Measurements from ENCODE around the gene GRM3.
A peak's percentile ranks its signal among the peaks of the same experiment; 100 is the strongest.

GRM3 gene

GRCh38 chr7:86692755-86693154, 49.0 kb downstream of the GRM3 start:
- no peak for FAIRE-seq
- DNase-seq (ENCODE audit: low spot score), result no peak

- FAIRE-seq, result no peak
- DNase-seq (ENCODE audit: low spot score), result no peak
Observed at GRCh38 chr7:86706406-86706805, 62.7 kb downstream of the GRM3 start.

GRCh38 chr7:86708031-86708680, 64.4 kb downstream of the GRM3 start:
- FAIRE-seq (no peak), DNase-seq (ENCODE audit: low spot score) (no peak)

GRCh38 chr7:86720306-86720705, 76.6 kb downstream of the GRM3 start:
- FAIRE-seq (no peak), DNase-seq (ENCODE audit: low spot score) (no peak)

DNA sequence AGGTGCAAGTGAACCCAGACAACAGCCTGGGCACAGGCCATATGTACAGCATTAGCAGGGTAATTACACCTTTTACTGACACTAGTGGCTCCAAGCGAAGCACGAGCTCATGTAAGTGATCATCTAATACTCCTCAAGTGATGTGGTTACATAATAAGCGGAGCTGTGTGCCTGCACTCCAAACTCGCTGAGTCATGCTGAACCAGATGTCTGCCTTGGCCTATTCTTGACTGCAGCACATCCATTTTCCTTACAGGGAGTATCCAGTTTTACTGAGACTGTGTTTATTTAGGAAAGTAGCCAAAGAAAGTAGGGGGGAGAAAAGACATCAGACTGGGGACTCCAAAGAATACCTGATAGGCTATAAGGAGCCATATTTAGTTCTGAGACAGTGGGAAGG, 90.1 kb downstream of the GRM3 start:
- FAIRE-seq, result peak; percentile 98
- peak; percentile 38 for DNase-seq (ENCODE audit: low spot score)

DNA sequence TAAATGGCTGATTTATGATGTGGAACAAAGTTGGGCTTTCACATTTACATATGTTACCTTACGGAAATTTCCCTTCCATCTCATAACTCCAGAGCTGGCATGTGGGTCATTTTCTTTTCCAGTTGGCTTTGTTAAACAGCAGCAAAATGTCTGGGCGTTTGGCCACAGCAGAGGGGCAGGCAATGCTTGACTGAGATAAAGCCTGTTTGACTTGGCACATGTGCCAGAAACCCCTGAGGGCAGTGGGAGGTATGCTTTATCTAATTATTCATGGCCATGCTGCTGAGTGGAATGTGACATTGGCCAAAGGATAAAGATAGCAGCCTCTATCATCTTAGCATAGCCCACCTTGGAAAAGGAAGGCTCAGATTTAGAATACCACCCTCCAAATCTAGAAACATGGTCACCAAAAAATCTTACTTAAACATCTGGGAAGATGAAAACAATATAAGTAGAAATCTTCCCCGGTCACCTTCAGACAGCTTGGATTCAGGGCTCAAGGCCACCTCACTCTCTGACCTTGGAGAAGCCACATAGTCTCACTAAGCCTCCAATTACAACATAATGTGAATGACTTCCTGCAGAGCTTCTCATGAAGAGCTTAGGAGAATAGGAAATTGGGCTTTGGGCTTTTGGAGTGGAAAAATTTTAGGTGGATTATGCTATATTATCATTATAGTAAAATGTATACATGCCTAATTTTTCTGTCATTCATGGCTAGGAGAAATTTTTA, 101.5 kb downstream of the GRM3 start:
- DNase-seq (ENCODE audit: low spot score) (no peak), FAIRE-seq (no peak)

DNA sequence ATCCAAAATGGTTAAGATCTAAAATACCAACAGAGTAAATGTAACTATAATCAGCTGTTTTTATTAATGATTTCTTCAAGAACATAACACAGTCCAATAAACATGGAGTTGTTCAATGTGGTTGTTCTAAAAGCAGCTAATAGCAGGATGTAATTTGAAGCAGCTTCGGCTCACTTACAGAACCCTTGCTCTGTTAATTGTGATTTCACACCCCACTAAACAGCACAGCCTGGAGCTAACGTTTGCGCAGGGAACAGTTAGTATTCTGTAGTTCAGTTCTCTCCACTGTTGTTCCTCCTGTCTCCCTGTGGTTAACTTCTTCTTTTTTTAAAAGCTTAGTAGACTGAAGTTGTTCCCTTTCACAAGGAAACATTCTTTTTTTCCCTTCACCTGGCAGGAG, 104.0 kb downstream of the GRM3 start:
- DNase-seq (ENCODE audit: low spot score) (no peak), FAIRE-seq (no peak)

DNA sequence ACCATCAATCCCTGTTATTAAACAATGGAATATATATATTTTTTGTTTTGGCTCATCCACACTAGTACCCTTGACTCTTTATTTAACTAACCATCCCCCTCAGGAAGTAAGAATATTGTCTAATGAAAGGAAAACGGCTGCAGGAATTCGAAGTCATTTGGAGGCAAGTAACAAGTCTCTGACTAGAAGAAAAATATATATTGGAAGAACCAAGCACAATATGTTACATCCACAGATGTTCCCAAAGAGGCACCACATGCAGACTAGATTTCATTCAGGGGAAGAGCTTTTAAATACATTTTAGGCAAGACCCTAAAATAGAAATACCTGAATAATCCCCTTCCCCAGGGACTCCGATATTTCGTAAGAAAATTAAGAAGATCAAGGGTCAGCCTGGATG, 104.5 kb downstream of the GRM3 start:
- DNase-seq (ENCODE audit: low spot score) (no peak), FAIRE-seq (no peak)

- no peak for DNase-seq (ENCODE audit: low spot score)
- no peak for FAIRE-seq
Observed at GRCh38 chr7:86748843-86749719, 105.4 kb downstream of the GRM3 start.

DNA sequence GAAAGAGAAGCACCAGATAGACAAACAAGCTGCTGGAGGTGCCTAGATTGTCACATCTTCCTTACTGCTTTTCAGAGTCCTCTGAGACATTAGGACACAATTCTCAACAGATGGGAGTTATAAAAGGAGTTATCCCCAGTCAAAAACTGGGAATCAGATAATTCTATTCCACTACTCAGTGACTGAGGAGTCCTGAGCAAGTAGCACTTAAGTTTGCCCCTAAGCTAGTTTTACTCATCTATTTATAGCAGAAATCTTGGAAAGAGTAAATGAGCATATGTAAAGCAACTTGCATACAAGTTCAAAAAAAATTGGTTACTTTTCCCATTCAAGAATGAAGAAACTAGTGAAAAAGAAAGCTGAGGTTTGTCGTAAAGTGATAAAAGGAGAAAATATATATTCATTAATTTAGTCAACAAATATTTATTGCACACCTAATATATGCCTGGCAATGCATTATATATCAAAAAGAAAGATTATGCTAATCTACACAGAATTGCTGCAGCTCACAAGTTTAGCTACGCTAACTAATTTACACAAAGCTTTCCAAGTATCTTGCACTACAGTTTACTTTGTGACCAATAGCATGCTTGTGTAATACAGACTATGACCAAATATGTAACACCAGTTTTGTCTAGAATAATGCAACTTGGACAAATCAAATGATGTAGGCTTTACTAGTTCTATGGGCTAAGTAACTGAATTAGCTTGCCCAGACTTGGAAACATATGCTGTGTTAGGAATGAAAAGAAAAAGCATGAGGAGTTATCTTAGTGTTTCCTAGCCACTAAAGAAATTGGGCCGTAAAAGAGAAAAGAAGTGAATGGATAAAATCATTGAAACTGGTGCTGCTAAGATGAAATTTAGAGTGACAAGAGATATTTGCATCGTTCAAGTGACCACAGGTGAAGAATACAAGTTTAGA, 106.3 kb downstream of the GRM3 start:
- FAIRE-seq, result no peak
- no peak for DNase-seq (ENCODE audit: low spot score)

- DNase-seq (ENCODE audit: low spot score), result no peak
- no peak for FAIRE-seq
Observed at GRCh38 chr7:86760236-86760635, 116.5 kb downstream of the GRM3 start.

GRCh38 chr7:86762129-86762528, 118.4 kb downstream of the GRM3 start:
- FAIRE-seq (no peak), DNase-seq (ENCODE audit: low spot score) (no peak)

DNA sequence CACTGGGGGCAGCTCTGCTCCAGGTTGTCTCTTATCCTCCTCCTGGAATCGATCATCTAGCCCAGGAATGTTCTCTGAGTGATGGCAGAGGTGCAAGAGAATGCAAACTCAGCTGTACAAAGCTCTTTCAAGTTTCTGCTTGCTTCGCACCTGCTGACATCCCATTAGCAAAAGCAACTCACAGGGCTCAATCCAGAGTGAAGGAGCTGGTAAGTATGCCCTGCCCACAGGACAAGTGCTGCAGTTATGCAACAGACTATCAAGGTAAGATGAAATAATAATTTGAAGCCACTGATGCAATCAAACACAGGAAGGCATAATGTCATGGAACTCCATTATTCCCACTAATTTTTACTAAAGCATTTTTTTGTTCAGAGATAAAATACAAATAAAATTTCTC, 122.2 kb downstream of the GRM3 start:
- FAIRE-seq (no peak), DNase-seq (ENCODE audit: low spot score) (no peak)

- FAIRE-seq (no peak), DNase-seq (ENCODE audit: low spot score) (no peak)
Observed at GRCh38 chr7:86768394-86768793, 124.7 kb downstream of the GRM3 start.

GRCh38 chr7:86768967-86769760, 125.5 kb downstream of the GRM3 start:
- FAIRE-seq (no peak), DNase-seq (ENCODE audit: low spot score) (no peak)

GRCh38 chr7:86773309-86773708, 129.6 kb downstream of the GRM3 start:
- FAIRE-seq, result no peak

GRCh38 chr7:86775203-86775602, 131.5 kb downstream of the GRM3 start:
- DNase-seq (ENCODE audit: low spot score) (no peak), FAIRE-seq (no peak)

More at GRCh38 chr7:86773309-86773708, 129.6 kb downstream of the GRM3 start:
- no peak for DNase-seq (ENCODE audit: low spot score)

DNA sequence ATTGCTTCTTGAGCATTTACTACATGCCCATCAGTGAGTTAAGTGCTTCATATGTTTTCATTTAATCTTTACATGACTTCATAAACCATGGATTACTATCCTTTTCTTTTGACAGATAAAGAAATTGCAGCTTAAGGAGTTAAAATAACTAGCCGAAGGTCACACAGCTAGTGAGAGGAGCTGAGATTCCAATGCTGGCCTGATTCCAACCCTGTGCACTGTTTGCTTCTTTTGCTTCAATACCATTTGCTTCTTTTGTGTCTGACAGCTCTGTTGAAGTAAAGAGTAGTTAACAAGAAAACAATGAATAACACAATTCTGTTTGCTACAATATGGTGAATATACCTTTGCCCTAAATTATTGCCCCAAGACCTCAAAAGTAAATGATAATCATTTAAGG, 132.4 kb downstream of the GRM3 start:
- no peak for FAIRE-seq
- DNase-seq (ENCODE audit: low spot score), result no peak

- DNase-seq (ENCODE audit: low spot score), result no peak
- FAIRE-seq, result no peak
Observed at GRCh38 chr7:86778271-86778670, 134.6 kb downstream of the GRM3 start.

DNA sequence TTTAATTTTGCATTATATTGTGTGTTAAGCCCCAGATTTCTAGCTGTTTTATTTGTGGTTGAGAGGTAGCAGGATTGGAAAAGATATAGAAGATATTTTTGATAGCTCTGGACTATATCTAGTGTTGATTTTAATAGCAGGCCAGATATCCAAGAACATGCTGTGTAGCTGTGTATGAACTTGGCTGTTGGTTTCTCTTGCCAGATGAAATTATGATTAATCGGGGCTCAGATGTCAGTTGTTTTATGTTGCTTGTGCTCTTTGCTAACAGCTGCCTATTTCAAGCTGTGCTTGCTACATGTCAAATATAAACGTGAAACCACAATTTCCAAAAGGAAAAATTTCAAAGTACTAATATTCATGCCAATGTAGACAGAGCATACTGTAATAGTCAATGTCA, 141.1 kb downstream of the GRM3 start:
- FAIRE-seq (no peak), DNase-seq (ENCODE audit: low spot score) (no peak)

Measured in urothelium cell line (cell line).